Posterior vena cava (tissue), 2 donors: ENCODE measurements around the gene CDH5. TPM values are rescaled to one million over a fixed set of nuclear protein-coding genes. Genes with fewer than 3 reads are reported as not detected.
A peak's percentile ranks its signal among the peaks of the same experiment; 100 is the strongest.
"Not testable (repeated sequence)": the region's sequence is repeated elsewhere in the genome, so short reads cannot be mapped to it uniquely, and the experiment has no call there.

Source experiments
- DNase-seq: peaks from one replicate; pipeline ENCODE4 v3.0.0-alpha.2; 2020; ENCODE audit warnings: low spot score
- intact Hi-C, 2 donors: fragments of 100-400 bp; cut with DNase I; formaldehyde crosslinking; loops; one replicate each; pipeline versions ENCODE4 v1.14.1 to v1.14.2; 2022 to 2023
- long read RNA-seq, 2 donors: library from polyadenylated mRNA; unstranded; transcript quantifications; one replicate each; pipeline ENCODE4 v2.0.0, GENCODE V29; 2020 to 2021
- total RNA-seq, 2 donors: library from RNA; stranded (reverse); fragmentation: NEBNext Ultra II Directional; extraction: Animal tissue kit (Norgen Biotek cat#: 25700); gene quantifications; one replicate each; pipeline ENCODE4 v1.2.1, GENCODE V29; 2021
- donor health status: DM: yes; HTN: yes; CAD: no.
- donor health status: DM: yes; HTN: yes; CAD: no.

The CDH5 gene
- total RNA-seq: 10 to 100 TPM; 43.1 to 50.2 TPM
- long read RNA-seq, donor 1, partial matches to known transcripts: 11 of 11 reads
- long read RNA-seq, donor 1, other reads (novel, unspliced or antisense): 0 of 11 reads
- long read RNA-seq, donor 2, full-length matches to known transcripts: 1 of 27 reads
- long read RNA-seq, donor 2, partial matches to known transcripts: 24 of 27 reads
- long read RNA-seq, donor 2, other reads (novel, unspliced or antisense): 2 of 27 reads

GRCh38 chr16:66366433-66367299 is at the start of gene CDH5:
CDH5 (plus strand) TSS chr16:66366691; CDS start chr16:66379338, 12,647 bp downstream.
- peak; percentile 92 for DNase-seq
- intact Hi-C loops: no loop called here

GRCh38 chr16:66318505-66318904 is 48.0 kb upstream of the CDH5 start:
- no peak for DNase-seq
- intact Hi-C loops: no loop called here

- DNase-seq: no peak
- intact Hi-C loops: no loop called here
Measured at GRCh38 chr16:66320774-66321173, 45.7 kb upstream of the CDH5 start.

GRCh38 chr16:66322174-66322573 is 44.3 kb upstream of the CDH5 start:
- intact Hi-C loops: no loop called here
- no peak for DNase-seq

- intact Hi-C loops: loop anchor here in 1 of 2 donors (2.0 kb wide), 1 partner anchor 52 kb away; no protein-coding TSS in a partner anchor
- DNase-seq: no peak
Measured at GRCh38 chr16:66324815-66325515, 41.5 kb upstream of the CDH5 start.

- DNase-seq: no peak
- intact Hi-C loops: loop anchor here in 1 of 2 donors (2.0 kb wide), 1 partner anchor 51 kb away; no protein-coding TSS in a partner anchor
Measured at GRCh38 chr16:66325717-66326376, 40.6 kb upstream of the CDH5 start.

GRCh38 chr16:66326991-66327513 is 39.4 kb upstream of the CDH5 start:
- no peak for DNase-seq
- intact Hi-C loops: no loop called here

GRCh38 chr16:66328282-66328681 is 38.2 kb upstream of the CDH5 start:
- intact Hi-C loops: no loop called here
- no peak for DNase-seq

GRCh38 chr16:66331464-66331863 is 35.0 kb upstream of the CDH5 start:
- intact Hi-C loops: not testable (repeated sequence)

GRCh38 chr16:66332634-66333610 is 33.6 kb upstream of the CDH5 start:
- DNase-seq: no peak
- intact Hi-C loops: loop anchor here in 1 of 2 donors (1.0 kb wide), 1 partner anchor 49 kb away; no protein-coding TSS in a partner anchor

More at GRCh38 chr16:66331464-66331863, 35.0 kb upstream of the CDH5 start:
- not testable (repeated sequence) for DNase-seq

- DNase-seq: no peak
Measured at GRCh38 chr16:66334853-66335574, 31.5 kb upstream of the CDH5 start.

GRCh38 chr16:66335704-66336329 is 30.7 kb upstream of the CDH5 start:
- no peak for DNase-seq
- intact Hi-C loops: no loop called here

More at GRCh38 chr16:66334853-66335574, 31.5 kb upstream of the CDH5 start:
- intact Hi-C loops: no loop called here

- intact Hi-C loops: no loop called here
Measured at GRCh38 chr16:66337463-66338188, 28.9 kb upstream of the CDH5 start.

GRCh38 chr16:66342294-66342900 is 24.1 kb upstream of the CDH5 start:
- no peak for DNase-seq
- intact Hi-C loops: no loop called here

More at GRCh38 chr16:66337463-66338188, 28.9 kb upstream of the CDH5 start:
- no peak for DNase-seq

GRCh38 chr16:66344533-66345145 is 21.9 kb upstream of the CDH5 start:
- intact Hi-C loops: no loop called here
- no peak for DNase-seq
